Measurements from ENCODE around the gene C10orf71.

C10orf71 gene

DNA sequence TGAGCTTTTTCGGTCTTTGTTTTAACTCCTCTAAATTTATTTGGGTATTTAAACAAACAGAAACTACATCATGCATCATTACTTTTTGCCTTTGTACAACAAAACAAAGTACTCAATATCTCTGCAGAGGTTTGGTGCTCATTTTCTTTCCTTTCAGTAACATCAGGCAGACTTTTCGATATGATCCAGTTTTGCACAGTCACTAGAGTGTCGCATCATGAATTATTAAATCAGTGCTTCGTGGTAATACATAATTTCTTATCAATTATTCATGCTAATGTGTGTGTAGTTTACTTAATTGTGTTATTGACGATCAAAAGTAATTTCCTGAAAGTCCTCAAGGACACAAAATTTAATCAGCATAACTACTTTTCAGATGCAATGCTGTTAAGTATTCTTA, 65.1 kb downstream of the C10orf71 start:
- no peak for DNase-seq

GRCh38 chr10:49364747-49365146, 65.8 kb downstream of the C10orf71 start:
- no peak for DNase-seq

DNA sequence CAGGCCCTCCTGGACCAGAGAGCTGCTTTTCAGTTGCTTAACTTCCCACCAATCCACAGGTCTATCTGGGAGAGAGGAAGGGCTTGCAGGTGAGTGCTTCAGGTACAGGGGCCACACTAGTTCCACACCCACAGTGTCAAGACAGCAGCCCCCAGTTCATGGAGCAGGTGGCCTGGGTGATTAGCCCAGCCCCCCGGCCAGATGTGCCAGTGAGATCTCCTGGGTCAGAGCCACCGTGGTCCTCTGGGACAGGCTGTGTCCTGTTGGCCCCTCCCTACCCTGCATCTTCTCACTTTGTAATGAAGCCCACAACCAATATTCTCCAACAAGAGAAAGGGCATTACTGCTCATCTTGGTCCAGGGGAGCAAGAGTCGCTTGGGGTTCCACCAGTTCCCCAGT, 66.3 kb downstream of the C10orf71 start:
- no peak for DNase-seq

DNA sequence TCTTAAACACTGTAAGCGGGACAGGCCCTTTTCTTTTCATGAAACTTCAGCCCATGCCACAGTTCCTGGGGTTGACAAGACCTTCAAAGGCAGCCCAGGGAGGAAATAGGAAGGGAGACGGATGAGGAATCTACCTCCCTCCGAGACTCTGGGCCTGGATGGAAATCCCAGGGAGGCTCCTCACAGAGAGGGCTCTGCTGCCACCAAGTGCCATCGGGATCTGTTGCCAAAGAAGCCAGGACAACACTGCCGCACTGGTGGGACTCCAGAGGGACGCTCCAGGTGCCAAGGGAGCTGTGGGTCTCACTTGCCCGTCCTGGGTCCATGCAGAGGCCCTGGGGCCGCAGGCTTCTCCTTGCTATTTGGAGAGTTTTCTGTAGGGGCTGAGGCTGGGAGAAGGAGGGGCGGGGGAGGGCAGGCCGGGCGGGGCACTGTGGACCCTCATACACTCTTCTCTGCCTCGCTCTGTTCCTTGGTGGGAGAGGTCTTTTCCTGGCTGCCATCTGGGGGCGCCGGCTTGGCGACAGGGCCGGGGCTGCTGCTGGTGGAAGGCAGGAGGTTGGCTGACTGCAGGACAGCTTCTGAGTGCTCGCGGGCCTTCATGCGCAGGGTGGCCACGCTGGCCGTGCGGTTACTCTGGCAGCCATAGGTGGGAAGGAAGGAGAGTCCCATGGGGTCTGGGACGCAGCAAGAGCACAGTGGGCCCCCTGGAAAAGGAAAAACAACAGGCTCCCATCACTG, 66.9 kb downstream of the C10orf71 start:
- no peak for DNase-seq

DNA sequence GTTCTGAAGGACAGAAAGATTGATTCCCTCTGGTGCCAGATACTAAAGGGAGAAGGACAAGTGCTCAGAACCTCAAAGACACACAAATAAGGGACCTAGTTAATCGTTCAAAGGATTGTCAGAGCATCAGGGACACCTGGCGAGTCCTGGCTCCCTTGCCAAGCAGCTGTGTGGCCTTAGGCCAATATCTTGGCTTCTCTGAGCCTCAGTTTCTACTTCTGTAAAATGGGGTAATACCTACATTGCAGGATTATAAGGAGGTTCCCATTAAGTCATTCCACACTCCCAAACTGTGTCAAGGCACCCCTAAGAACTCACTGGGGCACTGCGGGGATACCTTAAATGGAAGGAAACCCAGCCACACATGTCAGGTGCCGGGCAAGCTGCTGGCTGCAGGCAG, 67.5 kb downstream of the C10orf71 start:
- no peak for DNase-seq

DNA sequence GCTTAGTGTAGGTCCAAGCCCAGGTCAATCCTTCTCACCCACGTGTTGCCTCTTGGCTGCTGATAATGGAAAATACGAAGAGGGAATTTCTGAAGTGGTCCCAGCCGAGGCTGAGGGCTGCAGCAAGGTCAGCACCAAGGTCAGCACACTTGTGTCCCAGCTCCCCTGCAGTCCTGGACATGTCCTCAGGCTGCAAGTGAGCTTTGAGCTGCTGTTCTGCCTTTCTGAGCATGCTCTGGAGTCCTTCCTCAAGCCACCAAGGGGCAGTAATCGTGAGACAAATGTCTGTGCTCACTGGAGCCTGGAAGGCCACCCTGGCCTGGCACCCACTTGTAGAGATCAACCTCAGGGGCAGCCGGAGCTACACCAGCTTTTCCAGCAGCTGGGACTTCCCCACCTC, 68.6 kb downstream of the C10orf71 start:
- DNase-seq = no peak

- DNase-seq = no peak
Observed at GRCh38 chr10:49368256-49368655, 69.3 kb downstream of the C10orf71 start.

DNA sequence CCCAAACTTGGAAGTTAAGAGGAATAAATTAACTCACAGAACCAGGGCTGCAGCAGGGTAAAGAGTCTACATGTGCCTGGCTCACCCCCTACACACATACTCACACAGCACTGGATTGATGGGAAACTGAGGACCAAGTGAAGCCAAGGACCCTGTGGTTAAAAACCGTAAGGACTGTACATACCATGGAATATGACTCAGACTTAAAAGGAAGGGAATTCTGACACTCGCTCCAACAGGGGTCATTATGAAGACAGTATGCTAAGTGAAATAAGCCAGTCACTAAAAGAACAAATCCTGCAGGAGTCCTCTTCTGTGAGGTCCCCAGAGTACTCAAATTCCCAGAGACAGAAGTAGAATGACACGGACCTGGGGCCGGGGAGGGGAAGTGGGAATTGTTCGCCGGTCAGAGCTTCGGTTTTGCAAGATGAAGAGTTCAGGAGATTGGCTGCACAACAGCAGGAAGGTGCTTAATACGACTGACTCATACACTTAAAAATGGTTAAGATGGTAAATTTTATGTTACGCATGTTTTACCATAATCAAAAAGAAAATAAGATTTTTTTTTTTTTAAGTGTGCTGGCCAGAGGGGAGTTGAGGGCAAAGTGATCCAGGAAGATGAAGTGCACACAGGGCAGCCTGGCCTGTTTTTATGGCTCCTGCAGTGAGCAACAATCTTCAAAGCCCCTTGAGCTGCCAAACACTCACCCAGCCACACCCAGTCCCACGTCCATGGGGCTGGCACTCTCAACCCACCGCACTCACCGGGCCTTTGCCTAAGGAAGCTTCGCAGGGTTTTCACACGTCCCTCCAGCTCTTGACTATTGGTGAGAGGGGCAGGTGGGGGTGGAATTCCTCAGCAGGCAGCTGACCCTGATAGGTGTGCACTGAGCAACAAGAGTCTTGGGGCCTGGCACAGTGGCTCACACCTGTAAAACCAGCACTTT, 70.5 kb downstream of the C10orf71 start:
- DNase-seq = no peak

DNA sequence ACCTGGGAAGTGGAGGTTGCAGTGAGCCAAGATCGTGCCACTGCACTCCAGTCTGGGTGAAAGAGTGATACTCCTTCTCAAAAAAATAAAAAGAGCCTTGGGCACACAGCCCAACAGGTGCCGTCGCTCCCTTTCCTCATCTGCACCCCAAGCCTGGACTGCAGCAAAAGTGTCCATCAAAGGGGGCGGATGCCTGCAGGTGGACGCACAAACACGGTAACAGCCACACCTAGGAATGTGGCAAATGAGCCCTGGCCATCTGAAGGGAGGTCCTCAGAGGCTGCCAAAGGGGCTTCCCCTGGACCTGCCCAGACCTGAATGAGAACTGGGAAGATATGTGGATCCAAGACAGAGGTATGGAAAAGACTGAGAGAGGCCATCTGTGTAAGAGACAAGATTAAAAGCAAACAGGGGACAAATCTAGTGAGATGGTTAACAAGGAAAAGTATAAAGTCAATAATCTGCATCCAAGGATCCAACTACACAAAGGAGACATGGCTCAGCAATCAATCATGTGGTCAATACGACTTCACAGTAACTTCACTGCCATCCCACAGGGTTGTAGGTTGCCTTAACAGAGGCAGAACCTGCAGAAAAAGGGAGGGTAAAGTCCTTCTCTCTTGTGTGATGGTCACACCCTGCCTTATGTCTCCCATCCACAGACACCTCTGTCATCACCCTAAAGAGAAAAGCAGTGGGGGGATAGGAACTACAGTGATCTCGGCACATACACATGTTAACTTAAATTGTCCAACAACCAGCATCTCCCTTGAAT, 71.5 kb downstream of the C10orf71 start:
- no peak for DNase-seq

DNA sequence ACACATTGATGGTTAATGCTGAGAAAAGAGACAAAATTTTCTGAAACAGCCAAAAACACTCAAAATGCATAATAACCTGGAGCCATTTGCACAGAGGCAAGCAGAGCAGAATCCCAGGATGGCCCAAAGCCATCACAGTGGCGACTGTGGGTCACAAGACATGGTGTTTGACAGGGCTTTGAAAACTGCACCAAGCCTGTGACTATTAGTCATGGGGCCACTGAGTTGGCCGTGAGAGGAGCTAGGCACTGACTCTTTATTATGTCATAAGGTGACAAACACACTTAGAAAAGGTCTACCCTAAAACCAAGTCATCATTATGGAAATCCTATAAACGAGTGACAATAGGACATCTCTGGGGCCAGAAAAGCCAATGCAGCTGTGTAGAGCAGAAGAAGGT, 73.0 kb downstream of the C10orf71 start:
- no peak for DNase-seq

GRCh38 chr10:49373361-49373760, 74.4 kb downstream of the C10orf71 start:
- DNase-seq = no peak

DNA sequence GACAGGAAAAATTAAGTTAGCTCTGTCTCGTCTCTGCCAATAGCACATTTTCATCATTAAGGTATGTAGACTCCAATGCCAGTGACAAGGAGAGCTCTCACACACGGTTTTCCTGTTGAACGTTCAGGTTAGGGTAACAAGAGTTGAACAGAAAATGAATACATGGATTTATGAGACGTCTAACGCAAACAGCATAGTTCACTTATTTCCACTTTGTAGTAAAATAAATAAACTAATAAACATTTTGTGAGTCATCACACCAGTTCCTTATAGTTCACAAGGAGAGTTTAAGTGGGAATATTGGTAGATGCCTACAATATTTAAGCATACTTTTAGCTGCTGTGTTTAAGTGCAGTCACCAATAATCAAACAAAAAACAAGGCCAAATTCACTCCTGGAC, 75.8 kb downstream of the C10orf71 start:
- no peak for DNase-seq

GRCh38 chr10:49375611-49376010, 76.6 kb downstream of the C10orf71 start:
- DNase-seq = no peak

Data from NCI-H2081 (cell line).